HL-60 (cell line): ENCODE results near the gene LRP1B.

Experiments
- REST ChIP-seq: IDR thresholded peaks from 2 replicates; pipeline ENCODE4 v1.6.1; 2012; ENCODE audit warnings: low read depth; ENCODE audit not compliant: insufficient replicate concordance
- TF ChIP-seq, protein P1 (sequence below): IDR thresholded peaks from one replicate; pipeline ENCODE4 v1.5.1; 2011; ENCODE audit warnings: low read length, control low read depth, inconsistent platforms; ENCODE audit not compliant: insufficient read depth

DNA sequence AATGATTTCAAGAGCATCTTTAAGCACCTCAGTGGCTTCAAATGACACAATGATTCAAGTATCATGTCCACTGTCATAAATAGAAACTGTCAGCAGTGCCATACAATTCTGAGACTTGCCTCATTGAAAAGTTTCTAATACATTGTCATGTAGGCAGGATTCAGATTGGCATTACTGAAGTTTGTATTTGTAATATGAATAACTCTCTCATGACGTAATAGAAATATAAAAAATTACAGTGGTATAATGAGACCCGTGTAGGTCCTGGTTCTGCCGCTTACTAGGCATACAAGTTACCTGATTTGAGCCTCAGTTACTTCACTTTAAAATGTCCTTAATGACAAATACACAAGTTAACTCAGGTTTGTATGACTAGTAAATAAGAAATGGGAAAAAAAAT is 1814.5 kb downstream of the LRP1B start:
- no peak for TF ChIP-seq REST
- TF ChIP-seq, protein P1, sequence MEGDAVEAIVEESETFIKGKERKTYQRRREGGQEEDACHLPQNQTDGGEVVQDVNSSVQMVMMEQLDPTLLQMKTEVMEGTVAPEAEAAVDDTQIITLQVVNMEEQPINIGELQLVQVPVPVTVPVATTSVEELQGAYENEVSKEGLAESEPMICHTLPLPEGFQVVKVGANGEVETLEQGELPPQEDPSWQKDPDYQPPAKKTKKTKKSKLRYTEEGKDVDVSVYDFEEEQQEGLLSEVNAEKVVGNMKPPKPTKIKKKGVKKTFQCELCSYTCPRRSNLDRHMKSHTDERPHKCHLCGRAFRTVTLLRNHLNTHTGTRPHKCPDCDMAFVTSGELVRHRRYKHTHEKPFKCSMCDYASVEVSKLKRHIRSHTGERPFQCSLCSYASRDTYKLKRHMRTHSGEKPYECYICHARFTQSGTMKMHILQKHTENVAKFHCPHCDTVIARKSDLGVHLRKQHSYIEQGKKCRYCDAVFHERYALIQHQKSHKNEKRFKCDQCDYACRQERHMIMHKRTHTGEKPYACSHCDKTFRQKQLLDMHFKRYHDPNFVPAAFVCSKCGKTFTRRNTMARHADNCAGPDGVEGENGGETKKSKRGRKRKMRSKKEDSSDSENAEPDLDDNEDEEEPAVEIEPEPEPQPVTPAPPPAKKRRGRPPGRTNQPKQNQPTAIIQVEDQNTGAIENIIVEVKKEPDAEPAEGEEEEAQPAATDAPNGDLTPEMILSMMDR: no peak
